Activated CD4-positive, alpha-beta memory T cell treated with anti-CD3 and anti-CD28 coated beads for 36 hours (primary cell): ENCODE results near the gene GON7. TPM values are rescaled to one million over a fixed set of nuclear protein-coding genes. Genes with fewer than 3 reads are reported as not detected.

ENCODE experiments used
- total RNA-seq, 2 experiments: library from RNA; stranded (reverse); gene quantifications; one replicate each; pipeline ENCODE4 v1.2.3, GENCODE V29; 2021

Gene GON7
- total RNA-seq, 2 experiments from 2014 or later = 12.4 to 12.5 TPM

Other genes starting within 250 kb of the GON7 start
- gene ITPK1, start 91.1 kb downstream of the GON7 start, total RNA-seq = 10 to 100 TPM; 28.1 to 35.2 TPM
- 10 to 100 TPM; 14.2 to 14.8 TPM for gene MOAP1, start 22.2 kb downstream of the GON7 start, total RNA-seq
- gene LYSET, start 21.7 kb downstream of the GON7 start, total RNA-seq = 10 to 100 TPM; 12.0 to 12.4 TPM
- 10 to 100 TPM; 48.0 to 51.6 TPM for gene UBR7, start 191 bp upstream of the GON7 start, total RNA-seq
- 1 to 10 TPM; 7.7 to 9.9 TPM for gene BTBD7, start 126.0 kb upstream of the GON7 start, total RNA-seq
- gene COX8C, start 140.1 kb upstream of the GON7 start, total RNA-seq = not detected
- under 1 TPM in 1 of 2 experiments, not detected in 1; 0.05 TPM for gene UNC79, start 223.9 kb upstream of the GON7 start, total RNA-seq